GM21717 (cell line): ENCODE measurements around the gene ETNK1.
A peak's percentile ranks its signal among the peaks of the same experiment; 100 is the strongest.

Experiments used
- ATAC-seq: cut with Tn5 transposase; IDR thresholded peaks from one replicate; pipeline ENCODE4 v1.9.1; 2021; ENCODE audit warnings: mild to moderate bottlenecking, moderate library complexity; ENCODE audit not compliant: unreplicated experiment

The ETNK1 gene

DNA sequence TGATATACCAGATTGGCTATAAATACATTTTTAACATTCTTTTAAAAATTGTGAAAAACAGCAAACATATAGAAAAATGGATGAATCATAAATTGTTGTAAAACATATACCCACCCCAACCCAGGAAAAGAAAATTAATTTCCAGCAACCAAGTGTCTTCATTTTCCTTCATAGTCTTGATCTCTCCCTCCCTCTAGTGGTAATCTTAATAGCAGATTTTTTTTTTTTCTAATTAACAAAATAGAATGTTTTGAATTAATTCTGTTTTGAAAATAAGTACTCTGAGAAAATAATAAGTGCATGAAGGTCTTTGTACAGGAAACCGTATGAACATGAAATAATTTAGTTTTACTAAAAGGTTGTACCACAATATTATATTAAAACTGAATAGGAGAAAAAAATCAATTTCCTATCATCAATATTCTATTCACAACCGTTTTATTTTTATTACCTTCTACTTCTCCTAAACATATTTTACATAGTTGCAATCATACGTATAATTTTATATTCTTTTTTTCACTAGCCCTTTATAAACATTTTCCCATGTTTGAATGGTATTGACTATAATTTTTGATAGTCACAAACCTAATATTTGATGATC is 7.0 kb downstream of the ETNK1 start:
- no peak for ATAC-seq

DNA sequence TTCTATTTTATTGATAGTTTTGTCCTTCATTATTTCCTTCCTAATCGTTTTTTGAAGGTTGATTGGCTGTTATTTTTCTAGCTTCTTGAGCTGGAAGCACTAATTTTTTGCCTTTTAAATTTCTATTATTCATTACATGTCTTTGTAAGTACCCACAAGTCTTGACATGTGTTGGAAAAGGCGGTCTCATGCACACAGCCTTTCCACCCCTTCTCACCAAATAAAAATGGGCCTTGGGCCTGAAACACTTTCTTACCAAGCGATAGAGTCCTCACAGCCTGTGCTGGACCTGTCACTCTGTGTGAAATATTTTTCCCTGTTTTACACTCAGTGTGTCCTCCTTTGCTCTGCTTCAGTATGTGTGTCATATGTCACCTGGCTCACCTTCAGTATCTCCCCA is 9.9 kb downstream of the ETNK1 start:
- ATAC-seq: no peak

DNA sequence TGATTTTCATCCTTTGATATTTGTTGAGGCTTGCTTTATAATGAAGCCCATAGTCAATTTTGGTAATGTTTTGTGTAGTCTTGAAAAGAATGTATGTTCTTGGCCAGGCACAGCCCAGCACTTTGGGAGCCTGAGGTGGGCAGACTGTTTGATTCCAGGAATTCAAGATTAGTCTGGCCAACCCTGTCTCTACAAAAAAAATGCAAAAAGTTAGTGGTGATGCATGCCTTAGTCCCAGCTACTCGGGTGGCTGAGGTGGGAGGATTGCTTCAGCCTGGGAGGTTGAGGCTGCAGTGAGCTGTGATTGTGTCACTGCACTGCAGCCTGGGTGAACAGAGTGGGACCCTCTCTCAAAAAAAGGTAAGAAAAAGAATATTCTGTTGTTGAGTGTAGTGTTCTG is 10.8 kb downstream of the ETNK1 start:
- ATAC-seq: no peak

DNA sequence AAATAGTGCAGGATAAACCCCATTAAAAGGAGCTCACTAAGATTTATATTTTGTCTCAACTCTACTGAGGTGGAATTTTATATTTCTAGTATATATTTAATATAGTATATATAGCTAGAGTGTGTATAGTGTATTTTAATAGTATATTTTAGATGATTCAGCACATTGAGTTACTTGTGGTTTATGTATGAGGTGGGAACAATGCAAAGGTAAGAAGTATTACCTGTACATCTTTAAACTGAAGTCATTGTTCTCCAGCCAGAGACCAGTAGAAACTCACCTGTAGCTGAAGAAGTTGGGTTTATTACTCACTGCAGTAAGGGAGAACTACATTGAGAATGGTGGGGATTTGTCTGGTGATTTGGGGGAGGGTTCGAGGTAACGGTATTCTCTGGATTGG is 15.9 kb downstream of the ETNK1 start:
- ATAC-seq: no peak

DNA sequence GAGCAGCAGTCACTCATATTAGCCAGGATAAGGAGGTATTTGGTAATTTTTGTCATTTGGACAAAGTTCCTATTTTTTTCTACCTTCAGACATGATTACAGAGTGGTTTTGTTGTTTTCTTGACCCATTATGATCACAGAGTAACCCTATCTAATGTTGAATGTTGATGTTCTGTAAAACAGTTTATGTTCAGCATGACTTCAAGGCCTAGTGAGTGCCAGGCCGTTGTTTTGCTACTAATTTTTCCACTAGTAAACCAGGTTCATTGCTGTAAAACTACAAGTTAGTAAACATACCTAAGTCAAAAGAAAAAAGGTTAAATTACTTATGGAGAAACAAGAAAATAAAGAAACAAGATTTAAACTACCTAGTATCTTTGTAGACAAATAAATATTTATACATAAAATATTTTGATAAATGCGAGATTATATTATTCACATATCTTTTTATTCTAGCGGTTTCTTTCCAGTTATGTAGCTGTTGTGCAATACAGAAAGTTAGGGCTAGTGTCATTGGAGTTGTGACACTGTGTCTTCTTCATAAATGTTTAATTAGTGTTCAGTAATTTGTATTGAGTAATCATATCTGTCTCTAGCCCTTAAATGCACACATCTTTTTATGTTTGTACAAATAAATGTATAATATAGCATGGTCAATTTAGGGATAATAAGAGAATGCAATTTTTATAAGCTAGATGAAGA is 16.5 kb downstream of the ETNK1 start:
- no peak for ATAC-seq

DNA sequence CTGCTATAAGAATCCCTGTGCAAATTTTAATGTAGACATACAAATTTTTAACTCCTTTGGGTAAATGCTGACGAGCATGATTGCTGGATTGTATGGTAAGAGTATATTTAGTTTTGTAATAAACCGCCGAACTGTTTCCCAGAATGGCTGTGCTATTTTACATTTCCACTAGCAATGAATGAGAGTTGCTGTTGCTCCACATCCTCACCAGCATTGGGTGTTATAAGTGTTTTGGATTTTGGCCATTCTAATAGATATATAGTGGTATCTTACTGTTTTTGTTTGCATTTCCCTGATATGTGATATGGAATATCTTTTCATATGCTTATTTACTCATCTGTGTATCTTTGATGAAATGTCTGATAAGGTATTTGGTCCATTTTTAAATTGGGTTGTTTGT is 23.7 kb downstream of the ETNK1 start:
- no peak for ATAC-seq

DNA sequence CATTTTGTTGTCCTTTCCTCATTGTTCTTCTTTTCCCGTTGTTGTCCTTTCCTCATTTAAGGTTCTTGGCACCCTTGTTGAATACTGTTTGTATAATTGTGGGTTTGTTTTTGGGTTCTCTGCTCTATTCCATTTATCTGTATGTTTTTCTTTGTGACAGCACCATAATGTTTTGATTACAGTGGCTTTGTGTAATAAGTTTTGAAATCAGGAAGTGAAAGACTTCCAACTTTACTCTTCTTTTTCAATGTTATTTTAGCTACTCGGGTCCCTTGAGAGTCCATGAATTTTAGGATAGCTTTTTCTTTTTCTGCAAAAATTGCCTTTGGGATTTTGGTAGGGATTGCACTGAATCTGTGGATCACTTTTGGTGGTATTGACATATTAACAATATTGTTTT is 28.1 kb downstream of the ETNK1 start:
- no peak for ATAC-seq

DNA sequence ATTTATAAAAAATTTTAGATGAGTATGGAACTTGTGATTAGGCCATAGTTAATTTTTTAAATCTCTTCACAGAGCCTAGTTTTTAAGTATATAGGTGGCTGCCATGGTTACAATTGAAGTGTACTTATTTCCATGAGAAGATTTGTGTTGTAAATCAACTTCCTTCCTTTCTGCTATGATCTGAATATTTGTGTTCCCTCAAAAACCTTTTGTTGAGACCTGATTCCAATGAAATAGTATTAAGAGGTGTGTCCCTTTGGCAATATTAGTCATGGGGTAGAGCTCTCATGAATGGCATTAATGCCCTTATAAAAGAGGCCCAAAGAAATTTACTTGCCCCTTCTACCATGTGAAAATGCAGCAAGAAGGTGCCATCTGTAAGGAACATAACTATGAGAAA is 28.8 kb downstream of the ETNK1 start:
- no peak for ATAC-seq

DNA sequence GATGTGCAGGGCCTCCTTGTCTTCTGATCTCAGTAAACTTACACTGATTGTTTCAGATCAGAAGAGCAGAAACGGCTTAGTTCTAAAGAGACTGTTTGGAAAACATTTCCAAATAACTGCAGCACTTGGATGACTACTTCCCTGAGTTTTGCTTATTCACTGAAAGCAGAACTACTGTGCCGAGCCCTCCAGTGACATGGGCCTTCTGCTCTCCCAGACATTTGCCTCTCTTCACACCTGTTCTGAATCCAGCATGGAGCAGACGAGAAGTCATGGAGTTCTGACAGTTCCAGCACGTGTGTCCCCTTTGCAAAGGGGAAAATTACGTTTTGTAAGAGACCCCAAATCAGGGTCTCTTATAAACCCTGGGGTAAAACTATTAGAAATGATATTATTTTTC is 31.4 kb downstream of the ETNK1 start:
- ATAC-seq: no peak

DNA sequence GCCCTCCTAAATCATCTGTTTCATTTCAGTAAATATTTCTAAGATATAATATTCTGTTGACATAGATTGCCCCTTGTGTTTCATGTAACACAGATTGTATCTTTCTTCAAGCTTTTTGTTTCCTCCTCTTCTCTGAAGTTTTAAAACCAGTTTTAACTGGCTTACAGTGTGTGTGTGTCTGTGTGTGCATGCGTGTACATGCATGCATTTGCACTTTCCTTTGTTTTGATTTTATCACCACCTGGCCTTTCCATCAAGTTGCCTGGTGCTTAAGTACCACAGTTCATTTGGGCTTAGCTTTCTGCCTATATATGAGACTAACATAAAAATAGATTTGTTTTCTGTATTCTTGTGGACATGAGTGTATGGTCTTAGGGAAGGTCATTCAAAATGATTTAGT is 31.9 kb downstream of the ETNK1 start:
- ATAC-seq: no peak

DNA sequence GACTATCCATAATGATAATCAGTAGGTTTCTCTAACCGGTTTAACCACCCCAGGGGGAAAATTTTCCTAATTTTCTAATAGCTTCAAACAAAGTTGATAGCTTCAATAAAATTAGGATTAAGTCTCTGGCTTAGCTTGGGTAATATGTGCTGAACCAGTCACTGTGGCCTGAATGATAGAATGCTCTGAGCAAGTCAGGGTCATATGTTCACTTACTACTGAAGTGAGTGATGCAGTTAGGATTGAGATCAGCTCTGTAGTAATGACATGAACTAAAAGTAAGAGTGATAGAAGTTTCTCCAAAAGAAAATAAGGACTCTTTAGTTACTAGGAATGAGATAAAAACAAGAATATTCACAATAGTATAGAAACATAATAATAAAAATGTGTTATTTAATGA is 32.6 kb downstream of the ETNK1 start:
- ATAC-seq: no peak

DNA sequence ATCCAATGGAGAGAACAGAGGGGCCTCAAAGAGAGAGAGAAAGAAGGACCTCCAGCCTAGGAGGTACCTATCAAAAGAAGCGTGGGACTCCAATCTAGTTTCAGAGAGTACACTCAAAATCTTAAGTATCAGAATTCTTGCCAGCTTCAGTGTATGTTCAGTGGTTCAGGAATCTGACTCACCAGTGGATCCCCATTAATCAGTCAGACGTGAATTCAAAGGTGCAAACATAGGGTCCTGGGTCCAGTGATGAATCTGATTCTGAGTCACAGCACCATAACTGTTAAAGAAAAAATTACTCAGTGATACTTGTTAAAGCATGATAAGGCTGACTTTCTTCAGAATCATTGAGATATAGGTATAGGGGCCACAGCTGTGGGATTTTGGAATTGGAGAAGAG is 33.2 kb downstream of the ETNK1 start:
- ATAC-seq: peak; percentile 56

DNA sequence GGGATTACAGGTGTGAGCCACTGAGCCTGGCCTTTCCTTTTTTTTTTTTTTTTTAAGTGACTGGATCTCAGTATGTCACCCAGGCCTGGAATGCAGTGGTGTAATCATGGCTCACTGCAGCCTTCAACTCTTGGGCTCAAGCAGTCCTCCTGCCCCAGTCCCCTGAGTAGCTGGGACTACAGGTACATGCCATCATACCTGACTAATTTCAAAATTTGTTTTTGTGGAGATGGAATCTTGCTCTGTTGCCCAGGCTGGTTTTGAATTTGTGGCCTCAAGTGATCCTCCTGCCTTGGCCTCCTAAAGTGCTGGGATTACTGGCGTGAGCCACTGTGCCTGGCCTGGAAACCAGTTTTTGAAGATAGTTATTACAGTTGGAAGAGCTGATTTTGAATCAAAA is 37.4 kb downstream of the ETNK1 start:
- ATAC-seq: no peak

DNA sequence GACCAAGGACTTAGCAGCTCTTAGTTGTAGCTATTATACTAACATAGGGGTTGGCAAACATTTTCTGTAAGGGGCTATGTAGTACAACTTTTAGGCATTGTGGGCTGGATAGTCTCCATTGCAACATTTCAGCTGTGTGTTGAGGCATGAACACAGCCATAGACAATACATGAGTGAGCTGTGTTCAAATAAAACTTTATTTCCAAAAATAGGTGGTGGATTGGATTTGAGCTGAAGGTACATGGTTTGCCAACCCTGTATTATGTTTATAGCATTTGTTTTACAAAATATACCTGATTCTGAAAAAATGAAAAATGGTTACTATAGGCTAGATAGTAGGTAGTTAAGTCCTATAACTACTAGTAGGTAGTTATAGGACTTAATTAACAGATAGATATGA is 40.5 kb downstream of the ETNK1 start:
- ATAC-seq: no peak

DNA sequence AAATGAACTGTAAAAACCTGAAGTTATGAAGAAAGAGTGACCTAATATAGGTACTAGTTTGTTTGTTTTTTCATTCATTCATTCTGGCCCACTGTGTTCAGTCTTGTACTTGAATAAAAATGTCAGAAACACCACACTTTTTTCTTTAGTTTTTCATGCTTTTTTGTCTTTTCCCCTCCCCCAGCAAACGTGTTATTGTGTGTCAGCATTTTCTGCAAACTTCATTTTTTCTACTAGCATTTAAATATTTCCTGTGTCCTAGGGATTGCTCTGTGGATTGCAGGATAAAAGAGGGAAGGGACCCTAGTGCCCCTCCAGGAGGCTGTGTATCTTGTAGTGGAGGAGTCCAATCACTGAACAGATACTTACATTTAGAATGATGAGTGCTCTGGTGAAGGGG is 42.2 kb downstream of the ETNK1 start:
- ATAC-seq: no peak

DNA sequence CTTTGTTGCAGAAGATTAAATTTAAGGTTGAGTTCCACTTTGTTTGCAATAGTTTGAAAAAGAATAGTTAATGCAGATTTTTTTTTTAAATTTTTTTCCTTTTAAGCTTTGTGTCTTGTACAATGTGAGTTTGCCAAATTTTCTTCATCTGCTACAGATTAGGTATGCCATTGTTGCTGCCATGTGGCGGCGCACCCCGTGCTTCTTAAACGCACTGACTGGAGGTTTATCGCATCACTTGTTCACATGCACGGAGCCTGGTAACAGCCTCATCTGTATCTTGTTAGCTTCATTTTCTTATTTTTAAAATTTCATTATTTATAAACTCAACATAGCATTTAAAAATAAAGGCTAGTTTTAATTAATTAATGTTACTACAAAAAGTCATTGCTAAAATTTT is 43.5 kb downstream of the ETNK1 start:
- ATAC-seq: no peak

DNA sequence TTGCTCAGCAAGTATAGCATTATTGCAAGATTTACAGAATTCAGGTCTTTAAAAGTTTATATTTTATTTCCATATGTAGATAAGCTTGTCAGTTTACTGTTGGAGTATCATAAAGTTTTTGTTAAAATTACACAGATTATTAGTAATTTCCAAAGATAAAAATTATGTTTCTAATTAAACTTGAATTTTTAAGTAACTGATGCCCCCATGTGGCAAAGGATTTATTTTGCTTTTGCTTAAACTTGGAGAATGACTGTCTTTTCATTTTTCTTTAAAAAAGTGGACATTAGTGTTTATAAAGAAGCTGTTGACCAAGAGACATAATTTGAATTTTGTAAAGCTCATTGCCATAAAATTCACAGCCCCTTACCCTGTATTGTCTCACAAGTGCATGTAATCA is 45.8 kb downstream of the ETNK1 start:
- no peak for ATAC-seq

DNA sequence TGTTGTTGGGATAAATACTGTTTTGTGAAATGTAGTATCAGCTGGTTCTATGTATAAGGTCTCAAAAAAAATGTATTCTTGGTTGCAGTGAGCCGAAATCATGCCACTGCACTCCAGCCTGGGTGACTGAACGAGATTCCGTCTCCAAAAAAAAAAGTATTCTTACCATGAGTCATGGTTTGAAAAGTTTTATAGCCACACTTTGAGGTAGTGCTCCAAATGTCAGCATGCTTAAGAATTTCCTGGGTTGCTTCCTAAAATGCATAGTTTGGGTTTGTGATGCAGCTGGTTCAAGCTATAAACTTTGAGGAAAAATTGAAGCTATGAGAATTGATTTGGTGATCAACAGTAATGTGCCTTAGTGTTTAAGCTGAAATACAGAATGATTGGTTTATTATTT is 48.0 kb downstream of the ETNK1 start:
- no peak for ATAC-seq

DNA sequence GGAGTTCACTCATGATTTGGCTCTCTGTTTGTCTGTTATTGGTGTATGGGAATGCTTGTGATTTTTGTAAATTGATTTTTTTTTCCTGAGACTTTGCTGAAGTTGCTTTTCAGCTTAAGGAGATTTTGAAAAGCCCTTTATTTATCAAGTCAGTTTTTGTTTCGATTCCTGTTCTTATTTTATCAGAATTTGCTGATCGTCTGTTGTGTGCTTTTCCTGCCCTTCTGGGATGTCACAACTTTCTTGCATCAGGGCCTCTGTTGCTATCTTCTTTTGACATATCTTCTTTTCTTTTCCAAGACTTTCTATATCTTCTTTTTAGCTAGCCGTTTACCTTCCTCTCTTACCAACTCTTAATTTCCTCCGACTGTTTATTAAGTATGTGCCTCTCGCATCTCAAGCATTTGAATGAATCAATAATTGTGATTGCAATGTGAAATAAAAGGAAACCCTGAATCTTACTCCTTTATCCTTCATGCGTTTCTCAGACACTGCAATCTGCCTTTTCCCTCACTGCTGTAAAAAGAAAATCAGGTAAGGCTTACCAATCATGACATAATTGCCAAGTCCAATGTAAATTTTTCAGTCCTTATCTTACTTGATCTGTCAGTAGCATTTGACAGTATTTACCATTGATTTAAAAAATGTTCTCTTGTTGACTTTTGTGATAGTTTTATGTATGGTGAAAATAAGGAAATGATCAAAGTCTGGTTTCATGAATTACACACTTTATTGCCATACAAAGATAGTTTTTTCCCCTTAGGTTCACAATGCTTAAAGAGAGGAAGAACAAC is 53.0 kb downstream of the ETNK1 start:
- ATAC-seq: no peak

DNA sequence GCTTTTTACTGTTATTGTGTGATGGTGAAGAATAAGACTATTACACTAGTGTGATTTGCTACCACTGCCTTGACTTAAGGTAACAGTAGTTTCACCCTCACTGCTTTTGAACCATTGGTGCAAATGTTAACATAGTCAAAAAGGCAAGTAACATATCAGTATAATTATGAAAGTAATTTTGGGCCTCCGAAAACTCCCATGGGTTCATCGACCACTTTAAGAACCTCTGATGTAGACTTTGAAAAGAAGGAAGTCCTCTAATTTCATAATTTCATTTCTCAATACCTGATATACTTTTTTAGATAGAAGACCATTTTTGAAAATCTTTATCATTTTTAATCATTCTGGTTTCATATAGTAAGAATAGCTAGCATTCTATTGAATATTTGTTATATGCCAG is 57.7 kb downstream of the ETNK1 start:
- no peak for ATAC-seq

DNA sequence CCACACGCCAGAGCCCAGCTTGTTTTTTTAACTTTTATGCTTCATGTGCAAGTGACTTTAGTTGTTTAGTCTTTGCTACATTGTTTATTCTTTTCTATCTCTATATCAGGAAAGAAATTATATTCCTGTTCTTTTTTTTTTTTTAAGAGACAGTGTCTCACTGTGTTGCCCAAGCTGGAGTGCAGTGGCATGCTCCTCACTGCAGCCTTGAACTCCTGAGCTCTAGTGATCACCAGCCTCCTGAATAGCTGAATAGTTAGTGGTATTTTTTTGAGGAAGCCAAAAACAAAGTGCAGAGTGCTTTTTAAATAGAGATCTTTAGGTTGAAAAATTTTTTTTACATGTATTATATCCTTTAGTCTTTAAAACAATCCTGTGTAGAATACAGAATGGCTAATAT is 58.2 kb downstream of the ETNK1 start:
- ATAC-seq: no peak
